Neural progenitor cell (in vitro differentiated cells): ENCODE measurements around the gene EGLN1. TPM values are rescaled to one million over a fixed set of nuclear protein-coding genes. Genes with fewer than 3 reads are reported as not detected.
A peak's percentile ranks its signal among the peaks of the same experiment; 100 is the strongest.

Source experiments
- DNase-seq: peaks from one replicate; pipeline ENCODE4 v3.0.0-alpha.2; 2016; ENCODE audit warnings: low spot score
- H2AFZ ChIP-seq: fragments of 200-600 bp; sonication (generic); replicated peaks from 2 replicates; pipeline ENCODE4 v1.6.1; 2016; ENCODE audit warnings: antibody characterized with exemption
- H3F3A ChIP-seq: fragments of 200-600 bp; sonication (generic); 2 replicates; pipeline ENCODE4 v1.6.1; 2016; ENCODE audit warnings: antibody characterized with exemption, low read depth
- H3K27ac ChIP-seq: fragments of 200-600 bp; sonication (generic); 2 replicates; pipeline ENCODE4 v1.5.1; 2016; ENCODE audit warnings: mild to moderate bottlenecking
- H3K27me3 ChIP-seq: fragments of 200-600 bp; sonication (generic); 2 replicates; pipeline ENCODE4 v1.6.1; 2016; ENCODE audit warnings: mild to moderate bottlenecking, moderate library complexity
- H3K36me3 ChIP-seq: fragments of 200-600 bp; sonication (generic); 2 replicates; pipeline ENCODE4 v1.5.1; 2016
- H3K4me1 ChIP-seq: fragments of 200-600 bp; sonication (generic); 2 replicates; pipeline ENCODE4 v1.6.1; 2016; ENCODE audit warnings: mixed run types
- H3K4me2 ChIP-seq: fragments of 200-600 bp; sonication (generic); 2 replicates; pipeline ENCODE4 v1.6.1; 2016
- H3K4me3 ChIP-seq: fragments of 200-600 bp; sonication (generic); 2 replicates; pipeline ENCODE4 v1.5.1; 2016
- H3K79me2 ChIP-seq: fragments of 200-600 bp; sonication (generic); 2 replicates; pipeline ENCODE4 v1.6.1; 2016; ENCODE audit warnings: low read depth
- H3K9ac ChIP-seq: fragments of 200-600 bp; sonication (generic); 2 replicates; pipeline ENCODE4 v1.6.1; 2016
- H3K9me3 ChIP-seq: fragments of 200-600 bp; sonication (generic); 2 replicates; pipeline ENCODE4 v1.5.1; 2016; ENCODE audit warnings: low read depth
- H4K20me1 ChIP-seq: fragments of 200-600 bp; sonication (generic); 2 replicates; pipeline ENCODE4 v1.6.1; 2016; ENCODE audit warnings: low read depth
- H3K27ac Mint-ChIP-seq: 3 replicates; pipeline ENCODE4 v1.8.0; 2021; ENCODE audit warnings: mixed read lengths
- H3K27me3 Mint-ChIP-seq: 2 replicates; pipeline ENCODE4 v1.8.0; 2022; ENCODE audit warnings: low read depth, mild to moderate bottlenecking, inconsistent platforms, moderate library complexity, mixed read lengths; ENCODE audit not compliant: insufficient read depth
- H3K36me3 Mint-ChIP-seq: 3 replicates; pipeline ENCODE4 v1.8.0; 2021; ENCODE audit warnings: mixed read lengths
- H3K4me1 Mint-ChIP-seq: 3 replicates; pipeline ENCODE4 v1.8.0; 2021; ENCODE audit warnings: mixed read lengths
- H3K4me3 Mint-ChIP-seq: 3 replicates; pipeline ENCODE4 v1.8.0; 2021; ENCODE audit warnings: mild to moderate bottlenecking, moderate library complexity, mixed read lengths
- H3K9me3 Mint-ChIP-seq: 3 replicates; pipeline ENCODE4 v1.8.0; 2020; ENCODE audit warnings: mixed read lengths
- CTCF ChIP-seq: fragments of 200-600 bp; sonication (generic); IDR thresholded peaks from 2 replicates; pipeline ENCODE4 v1.5.1; 2017; ENCODE audit warnings: antibody characterized with exemption, mild to moderate bottlenecking
- EZH2 ChIP-seq: fragments of 200-600 bp; sonication (generic); IDR thresholded peaks from 2 replicates; pipeline ENCODE4 v1.6.1; 2017; ENCODE audit warnings: antibody characterized with exemption, mild to moderate bottlenecking, moderate library complexity
- EZH2phosphoT487 ChIP-seq: fragments of 200-600 bp; sonication (generic); IDR thresholded peaks from 2 replicates; pipeline ENCODE4 v1.6.1; 2017; ENCODE audit warnings: antibody characterized with exemption
- total RNA-seq: library from RNA; depleted of rRNA; stranded (reverse); fragments of >200 nt; gene quantifications from 2 replicates; pipeline ENCODE4 v1.2.3, GENCODE V29; 2015; ENCODE audit warnings: low replicate concordance

Gene EGLN1
- total RNA-seq, 1 donor from 2014 or later = 30.3 TPM

- DNase-seq = no peak
- no peaks in the 10 kb centered on the region for H3K27me3 ChIP-seq
- no peaks in the 10 kb centered on the region for H3K27me3 Mint-ChIP-seq
- H3K79me2 ChIP-seq = no peaks in the 10 kb centered on the region
- no peaks in the 10 kb centered on the region for H3K9me3 Mint-ChIP-seq
- H3K4me3 ChIP-seq = no peak overlapping the region
- TF ChIP-seq EZH2 (no peak), CTCF (no peak), EZH2phosphoT487 (no peak)
- no peaks in the 10 kb centered on the region for H3F3A ChIP-seq
- H3K4me2 ChIP-seq = no peak overlapping the region
- no peaks in the 10 kb centered on the region for H3K4me1 ChIP-seq
- peaks cover 42% of the 10 kb centered on the region for H4K20me1 ChIP-seq
- H3K9ac ChIP-seq = no peak overlapping the region
- peak overlapping the region; percentile 69 for H3K27ac Mint-ChIP-seq
- peaks cover 7% of the 10 kb centered on the region for H3K36me3 Mint-ChIP-seq
- H2AFZ ChIP-seq = no peak overlapping the region
- no peaks in the 10 kb centered on the region for H3K36me3 ChIP-seq
- H3K27ac ChIP-seq = no peak overlapping the region
- H3K9me3 ChIP-seq = no peaks in the 10 kb centered on the region
- H3K4me3 Mint-ChIP-seq = no peak overlapping the region
- H3K4me1 Mint-ChIP-seq = peaks cover 5% of the 10 kb centered on the region
Measured at GRCh38 chr1:231395998-231396390, 26.1 kb downstream of the EGLN1 start.

GRCh38 chr1:231395076-231395997 is 26.8 kb downstream of the EGLN1 start:
- H3K9me3 Mint-ChIP-seq = no peaks in the 10 kb centered on the region
- H3K27ac ChIP-seq = no peak overlapping the region
- H3K36me3 ChIP-seq = no peaks in the 10 kb centered on the region
- no peaks in the 10 kb centered on the region for H3K9me3 ChIP-seq
- no peak for TF ChIP-seq EZH2
- no peak for TF ChIP-seq EZH2phosphoT487
- no peak for TF ChIP-seq CTCF
- no peak for DNase-seq
- H3K36me3 Mint-ChIP-seq = peaks cover 7% of the 10 kb centered on the region
- no peaks in the 10 kb centered on the region for H3K79me2 ChIP-seq
- H2AFZ ChIP-seq = no peak overlapping the region
- no peak overlapping the region for H3K4me3 Mint-ChIP-seq
- no peaks in the 10 kb centered on the region for H3K27me3 ChIP-seq
- no peak overlapping the region for H3K4me2 ChIP-seq
- no peak overlapping the region for H3K4me3 ChIP-seq
- H3K4me1 Mint-ChIP-seq = peaks cover 5% of the 10 kb centered on the region
- H3K9ac ChIP-seq = no peak overlapping the region
- peaks cover 41% of the 10 kb centered on the region for H4K20me1 ChIP-seq
- no peaks in the 10 kb centered on the region for H3K27me3 Mint-ChIP-seq
- H3K4me1 ChIP-seq = no peaks in the 10 kb centered on the region
- peak overlapping the region; percentile 69 for H3K27ac Mint-ChIP-seq
- H3F3A ChIP-seq = no peaks in the 10 kb centered on the region

GRCh38 chr1:231393668-231394067 is 28.4 kb downstream of the EGLN1 start:
- Mint-ChIP-seq H3K36me3 (peaks cover 12% of the 10 kb centered on the region), H3K27me3 (no peaks in the 10 kb centered on the region), H3K4me3 (no peak overlapping the region), H3K4me1 (peaks cover 5% of the 10 kb centered on the region), H3K9me3 (no peaks in the 10 kb centered on the region), H3K27ac (no peak overlapping the region)
- no peaks in the 10 kb centered on the region for H3K36me3 ChIP-seq
- peaks cover 5% of the 10 kb centered on the region for H3K79me2 ChIP-seq
- no peak overlapping the region for H2AFZ ChIP-seq
- no peak for DNase-seq
- H3K9me3 ChIP-seq = no peaks in the 10 kb centered on the region
- H3K27ac ChIP-seq = no peak overlapping the region
- H3F3A ChIP-seq = no peaks in the 10 kb centered on the region
- no peak overlapping the region for H3K4me3 ChIP-seq
- no peak overlapping the region for H3K4me2 ChIP-seq
- H3K4me1 ChIP-seq = no peaks in the 10 kb centered on the region
- no peak for TF ChIP-seq CTCF
- no peak for TF ChIP-seq EZH2phosphoT487
- TF ChIP-seq EZH2 = no peak
- no peaks in the 10 kb centered on the region for H3K27me3 ChIP-seq
- no peak overlapping the region for H3K9ac ChIP-seq
- H4K20me1 ChIP-seq = peaks cover 25% of the 10 kb centered on the region
